GM19467 (cell line): Measurements from ENCODE around the gene PREPL.
"Not testable (repeated sequence)": the region's sequence is repeated elsewhere in the genome, so short reads cannot be mapped to it uniquely, and the experiment has no call there.

Experiments used
- ATAC-seq: cut with Tn5 transposase; IDR thresholded peaks from one replicate; pipeline ENCODE4 v1.9.1; 2021; ENCODE audit warnings: mild to moderate bottlenecking, moderate library complexity; ENCODE audit not compliant: unreplicated experiment

The PREPL gene

DNA sequence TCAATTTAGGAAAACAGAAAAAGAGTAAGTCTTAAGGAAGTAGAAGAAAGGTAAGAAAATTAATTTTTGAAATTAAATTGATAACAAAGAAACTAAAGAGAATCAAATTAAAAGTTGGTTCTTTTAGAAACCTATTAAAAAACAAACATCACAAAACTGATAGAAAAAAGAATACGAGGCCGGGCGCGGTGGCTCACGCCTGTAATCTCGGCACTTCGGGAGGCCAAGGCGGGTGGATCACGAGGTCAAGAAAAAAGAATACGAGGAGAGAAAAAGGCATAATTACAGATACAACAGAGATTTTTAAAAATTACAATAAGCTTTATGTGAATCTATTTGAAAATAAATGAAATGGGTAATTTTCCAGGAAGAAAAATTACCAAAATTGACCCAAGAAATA lies 11.8 kb downstream of the PREPL start:
- no peak for ATAC-seq

DNA sequence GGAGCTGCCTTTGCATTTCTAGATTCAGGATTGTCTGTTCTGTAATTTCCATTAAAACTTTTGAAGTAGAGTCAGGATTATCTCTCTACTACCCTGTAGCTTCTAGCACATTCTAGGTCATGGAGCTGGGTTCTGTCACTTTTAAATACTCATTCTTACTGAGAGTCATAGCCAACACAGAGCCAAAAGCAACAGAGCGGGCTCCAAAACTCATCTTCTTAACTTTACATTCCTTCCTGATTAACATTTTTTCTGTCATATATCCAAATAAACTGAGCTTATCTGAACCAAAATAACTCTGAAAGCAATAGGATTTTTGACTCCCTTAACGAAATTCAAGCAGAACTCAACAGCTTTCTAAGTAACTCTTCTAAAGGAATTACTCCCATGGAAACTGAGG lies 12.9 kb downstream of the PREPL start:
- no peak for ATAC-seq

DNA sequence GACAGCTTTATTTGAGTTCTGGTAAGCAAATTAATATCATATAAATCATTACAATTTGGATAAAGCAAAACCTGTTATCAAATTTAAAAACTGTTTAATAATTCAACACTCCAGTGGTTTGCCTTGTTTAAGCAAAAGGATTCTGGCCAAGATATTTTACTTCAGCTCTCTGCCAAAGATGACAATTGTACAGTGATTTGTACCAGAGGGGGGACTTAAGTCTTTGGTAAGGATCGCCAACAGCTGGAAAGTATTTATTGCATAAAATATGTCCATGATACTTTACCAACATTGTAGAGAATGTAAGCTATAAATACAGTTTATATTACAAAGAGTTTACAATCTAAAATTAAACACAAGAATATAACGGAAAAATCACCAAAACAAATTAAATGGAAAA lies 13.8 kb downstream of the PREPL start:
- no peak for ATAC-seq

DNA sequence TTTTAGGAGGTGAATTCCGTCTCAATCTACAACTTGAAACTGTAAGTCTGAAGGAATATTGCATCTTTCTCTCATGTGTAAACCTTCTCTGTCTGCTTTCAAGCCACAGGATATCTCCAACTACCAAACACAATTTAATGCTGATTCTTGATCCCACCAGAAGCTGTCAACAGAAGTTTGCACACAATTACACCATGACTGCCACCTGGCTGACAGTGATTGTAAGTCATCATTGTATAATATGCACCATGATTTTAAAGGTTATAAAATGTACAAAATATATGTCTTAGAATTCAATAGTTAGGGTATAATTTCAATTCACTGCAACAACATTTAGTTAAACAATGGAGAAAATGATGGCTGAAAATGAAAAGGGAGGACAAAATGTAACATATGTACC lies 18.4 kb downstream of the PREPL start:
- ATAC-seq = no peak

DNA sequence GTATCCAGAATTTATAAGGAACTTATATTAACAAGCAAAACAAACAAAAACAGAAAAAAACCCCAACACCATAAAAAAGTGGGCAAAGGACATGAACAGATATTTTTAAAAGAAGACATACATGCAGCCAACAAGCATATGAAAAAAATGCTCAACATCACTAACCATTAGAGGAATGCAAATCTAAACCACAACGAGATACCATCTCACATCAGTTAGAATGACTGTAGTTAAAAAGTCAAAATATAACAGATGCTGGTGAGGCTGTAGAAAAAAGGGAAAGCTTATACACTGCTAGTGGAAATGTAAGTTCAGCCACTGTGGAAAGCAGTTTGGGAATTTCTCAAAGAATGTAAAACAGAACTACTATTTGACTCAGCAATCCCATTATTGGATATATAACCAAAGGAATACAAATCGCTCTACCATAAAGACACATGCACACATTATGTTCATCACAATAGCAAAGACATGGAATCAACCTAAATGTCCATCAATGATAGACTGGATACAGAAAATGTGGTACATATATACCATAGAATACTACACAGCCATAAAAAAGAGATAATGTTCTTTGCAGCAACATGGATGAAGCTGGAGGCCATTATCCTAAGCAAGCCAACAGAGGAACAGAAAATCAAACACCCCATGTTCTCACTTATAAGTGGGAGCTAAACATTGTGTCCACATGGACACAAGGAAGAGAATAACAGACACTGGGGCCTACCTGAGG lies 25.3 kb downstream of the PREPL start:
- ATAC-seq = no peak

DNA sequence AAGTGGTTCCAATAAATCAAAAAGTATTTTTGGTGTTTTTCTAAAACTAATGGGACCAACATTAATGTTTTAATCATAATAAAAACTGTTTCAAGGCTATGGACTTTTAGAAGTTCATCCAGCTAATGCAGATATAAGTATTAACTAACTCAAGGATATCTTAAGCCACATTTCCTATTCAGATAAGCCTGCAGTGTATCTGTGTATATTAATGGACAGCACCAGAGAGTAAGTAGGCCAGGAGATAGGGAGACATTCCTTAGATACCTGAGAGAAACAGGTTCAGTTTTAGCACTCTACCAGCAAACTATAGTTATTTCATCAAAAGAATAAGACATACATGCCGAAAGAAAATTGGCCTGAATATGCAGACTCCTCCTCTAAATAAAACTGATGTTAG lies 27.3 kb downstream of the PREPL start:
- no peak for ATAC-seq

DNA sequence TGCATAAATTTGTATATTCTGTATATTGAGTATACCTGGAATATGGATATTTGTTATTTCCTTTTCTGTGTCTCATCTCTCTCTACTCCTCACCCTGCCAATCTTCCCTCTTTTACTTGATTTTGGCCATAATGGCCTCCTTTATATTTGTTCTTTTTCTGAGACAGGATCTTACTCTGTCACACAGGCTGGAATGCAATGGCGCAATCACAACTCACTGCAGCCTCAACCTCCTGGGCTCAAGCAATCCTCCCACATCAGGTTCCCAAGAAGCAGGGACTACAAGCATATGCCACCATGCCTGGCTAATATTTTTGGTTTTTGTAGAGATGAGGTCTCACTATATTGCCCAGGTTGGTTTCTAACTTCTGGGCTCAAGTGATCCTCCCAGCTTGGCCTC lies 30.5 kb downstream of the PREPL start:
- no peak for ATAC-seq

DNA sequence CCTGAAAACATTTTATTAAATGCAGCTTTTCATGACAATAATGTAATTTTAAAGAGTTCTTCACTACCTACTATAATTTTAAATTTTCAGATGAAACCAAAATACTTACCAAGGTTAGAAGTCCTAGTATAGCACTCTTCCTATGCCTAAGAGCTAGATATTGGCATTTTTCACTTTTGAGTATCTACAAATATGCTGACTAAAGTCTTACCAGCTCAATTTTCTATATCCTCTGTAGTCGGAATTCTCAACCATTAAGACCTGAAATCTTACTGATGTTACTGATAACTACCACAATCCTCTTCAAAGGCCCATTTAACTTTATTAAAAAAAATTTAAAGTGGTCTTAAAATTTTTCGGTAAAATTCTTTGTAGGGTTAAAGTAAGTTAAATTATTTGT lies 32.0 kb downstream of the PREPL start:
- no peak for ATAC-seq

DNA sequence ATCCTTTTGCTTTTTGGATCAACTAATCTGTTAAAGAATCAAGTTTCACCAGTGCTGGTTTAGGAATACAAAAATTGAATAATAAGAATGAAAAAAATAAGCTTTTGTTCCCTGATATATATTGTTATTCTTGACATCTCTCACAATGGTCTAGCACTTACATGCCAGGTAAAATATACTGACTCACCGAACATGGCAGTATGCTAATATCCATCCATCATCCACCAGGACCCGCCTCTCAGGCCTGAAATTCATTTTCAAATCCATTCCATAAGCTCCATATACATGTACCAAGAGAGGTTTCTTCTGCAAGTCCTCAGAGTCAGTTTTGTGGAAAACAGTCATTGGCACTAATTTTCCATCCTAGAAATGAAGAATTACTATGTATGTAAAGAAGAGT lies 32.5 kb downstream of the PREPL start:
- ATAC-seq = no peak

DNA sequence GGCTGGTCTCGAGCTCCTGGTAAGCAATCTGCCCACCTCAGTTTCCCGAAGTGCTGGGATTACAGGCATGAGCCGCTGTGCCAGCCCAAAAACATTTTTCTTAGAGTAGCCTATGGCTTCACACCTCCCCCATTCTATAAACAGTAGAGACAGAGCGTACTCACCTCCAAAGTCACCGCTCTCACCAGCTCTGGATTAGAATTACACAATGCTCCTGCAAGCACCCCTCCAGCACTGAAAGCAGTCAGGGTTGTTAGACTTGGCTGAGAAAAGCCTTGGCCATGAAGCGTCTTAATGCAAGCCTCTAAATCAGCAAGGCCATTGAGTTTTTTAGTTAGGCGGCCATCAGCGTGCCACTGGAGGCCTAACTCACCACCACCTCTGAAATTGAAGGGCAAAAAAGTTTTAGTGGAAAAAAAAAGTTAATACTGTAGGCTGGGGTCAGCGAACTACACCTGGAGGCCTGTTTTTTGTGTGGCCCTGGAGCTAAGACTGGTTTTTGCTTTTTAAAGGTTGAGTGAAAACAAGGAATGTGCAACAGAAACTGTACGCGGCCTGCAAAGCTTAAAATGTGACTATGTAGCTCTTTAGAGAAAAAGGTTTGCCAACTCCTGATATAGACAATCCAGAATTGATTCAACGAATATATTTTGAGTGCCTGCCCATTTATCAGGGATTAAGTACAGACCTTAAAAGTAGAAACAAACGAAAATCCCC lies 34.6 kb downstream of the PREPL start:
- no peak for ATAC-seq

DNA sequence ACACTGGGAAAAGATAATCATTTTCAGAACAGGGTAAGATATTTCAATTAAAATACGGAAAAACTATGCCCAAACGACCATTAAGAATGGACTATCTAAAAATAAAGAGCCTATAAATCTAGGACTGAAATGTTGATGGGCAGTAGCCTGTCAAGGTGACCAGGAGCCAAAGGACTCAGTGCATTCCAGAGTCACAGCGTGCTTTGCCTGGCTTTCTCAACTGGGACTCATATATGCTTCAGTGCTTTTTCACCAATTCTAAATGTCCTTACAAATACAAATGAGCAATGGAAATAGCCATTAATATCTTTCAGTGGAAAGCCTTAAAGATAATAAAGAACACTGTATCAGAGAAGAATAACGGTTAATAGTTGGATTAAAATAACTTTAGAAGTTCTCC lies 35.4 kb downstream of the PREPL start:
- ATAC-seq = no peak

DNA sequence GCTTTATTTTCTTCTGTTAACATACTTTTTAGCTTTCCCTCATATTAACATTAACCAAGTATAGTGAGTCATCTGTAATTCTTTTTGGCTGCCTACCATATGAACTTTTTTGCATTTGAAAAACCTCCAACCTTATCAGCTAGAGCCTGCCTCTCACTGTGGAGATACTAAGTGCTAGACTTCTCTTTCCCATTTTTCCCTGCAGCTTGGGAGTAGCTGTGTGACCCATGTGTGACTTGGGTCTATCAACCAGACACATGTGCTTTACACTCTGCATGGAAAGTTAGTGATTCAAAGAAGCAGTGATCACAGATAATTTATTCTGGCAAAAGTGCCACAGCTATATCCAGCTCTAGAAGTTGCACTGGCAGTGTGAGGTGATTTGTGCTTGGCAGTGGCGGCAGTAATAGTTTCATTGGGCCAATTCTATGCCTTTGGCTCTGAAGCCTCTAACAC lies 36.3 kb downstream of the PREPL start:
- no peak for ATAC-seq

DNA sequence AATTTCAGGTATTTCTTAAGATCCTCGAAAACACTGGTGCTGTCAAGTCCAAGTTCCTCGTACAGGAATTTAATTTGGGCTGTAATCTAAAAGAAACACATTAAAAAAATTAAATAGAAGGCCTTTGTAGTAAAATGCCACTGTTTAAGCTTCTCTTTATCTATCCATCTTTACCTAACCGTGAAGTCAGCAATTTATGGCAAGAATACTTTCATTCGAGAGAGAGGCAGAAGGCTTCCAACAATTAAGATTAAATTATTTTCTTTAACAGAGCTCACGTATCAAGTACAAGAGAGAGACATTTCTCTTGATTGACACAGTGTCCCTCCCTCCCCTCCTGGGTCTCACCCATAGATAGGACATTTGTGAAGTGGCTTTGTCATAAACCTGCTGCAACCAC lies 39.9 kb downstream of the PREPL start:
- no peak for ATAC-seq

DNA sequence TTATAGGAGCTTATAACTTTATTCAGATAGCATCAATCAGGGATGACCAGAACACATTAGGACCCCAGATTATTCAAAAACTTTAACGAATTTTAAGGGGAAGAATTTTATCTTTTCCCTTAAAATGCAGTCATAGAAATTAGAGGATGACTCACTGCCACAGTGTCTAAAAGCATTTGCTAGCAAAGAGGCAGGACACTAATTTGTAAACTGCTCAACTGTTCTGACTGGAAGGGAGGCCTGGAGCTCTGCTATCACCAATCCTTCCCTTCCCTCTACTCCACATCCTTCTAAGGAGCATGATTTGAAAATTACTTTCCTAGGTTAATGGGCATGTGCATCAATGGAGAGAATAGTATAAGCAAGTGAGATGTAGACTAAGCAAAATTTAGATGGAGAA lies 40.5 kb downstream of the PREPL start:
- no peak for ATAC-seq

DNA sequence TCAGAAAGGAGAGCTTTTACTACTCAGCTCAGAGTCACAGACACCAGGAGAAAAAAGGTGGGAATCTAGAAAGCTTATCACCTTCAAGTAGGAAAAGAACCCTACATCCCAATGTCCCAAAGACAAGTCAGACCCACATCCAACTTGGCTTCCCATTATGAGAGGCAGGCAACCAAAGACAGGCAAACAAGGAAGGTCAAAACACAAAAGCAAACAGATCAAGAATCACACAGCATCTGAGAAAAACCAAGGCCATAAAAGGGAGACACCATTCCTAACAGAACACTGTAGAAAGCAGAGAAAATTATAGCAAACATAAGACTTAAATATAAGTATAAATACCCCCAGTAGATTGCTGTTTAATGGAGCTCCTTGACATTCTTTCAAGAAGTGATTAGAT lies 45.3 kb downstream of the PREPL start:
- ATAC-seq = no peak

DNA sequence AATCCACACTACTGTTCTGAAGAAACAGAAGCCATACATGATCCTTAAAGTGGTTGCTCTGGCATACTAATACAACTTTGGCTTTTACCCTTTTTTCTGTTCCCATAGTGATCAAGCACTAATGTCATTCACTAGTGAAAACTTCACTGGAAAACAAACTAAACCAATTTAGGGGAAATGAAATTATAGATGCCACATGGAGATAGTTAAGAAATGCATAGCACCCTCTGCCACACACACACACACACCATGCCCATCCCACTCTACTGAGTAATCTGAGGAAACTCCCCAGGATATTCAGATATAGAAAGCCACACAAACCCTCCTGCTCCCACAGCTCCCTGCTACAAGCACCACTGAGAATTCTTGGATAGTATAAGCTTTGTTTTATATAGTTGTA lies 46.9 kb downstream of the PREPL start:
- ATAC-seq = no peak

DNA sequence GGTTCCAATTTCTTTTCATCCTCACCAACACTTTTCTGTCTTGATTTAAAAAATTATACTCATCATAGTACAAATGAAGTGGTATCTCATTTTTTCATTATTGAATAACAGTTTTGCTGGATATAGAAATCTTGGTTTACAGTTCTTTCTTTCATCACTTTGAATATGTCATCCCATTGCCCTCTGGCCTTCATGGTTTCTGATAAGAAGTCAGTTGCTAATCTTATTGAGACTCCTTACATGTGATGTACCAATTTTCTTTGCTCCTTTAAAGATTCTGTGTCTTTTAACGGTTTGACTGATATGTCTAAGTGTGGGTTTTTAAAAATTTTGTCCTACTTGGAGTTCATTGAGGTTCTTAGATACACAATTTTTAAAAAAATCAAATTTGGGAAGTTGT lies 51.0 kb downstream of the PREPL start:
- ATAC-seq = no peak

DNA sequence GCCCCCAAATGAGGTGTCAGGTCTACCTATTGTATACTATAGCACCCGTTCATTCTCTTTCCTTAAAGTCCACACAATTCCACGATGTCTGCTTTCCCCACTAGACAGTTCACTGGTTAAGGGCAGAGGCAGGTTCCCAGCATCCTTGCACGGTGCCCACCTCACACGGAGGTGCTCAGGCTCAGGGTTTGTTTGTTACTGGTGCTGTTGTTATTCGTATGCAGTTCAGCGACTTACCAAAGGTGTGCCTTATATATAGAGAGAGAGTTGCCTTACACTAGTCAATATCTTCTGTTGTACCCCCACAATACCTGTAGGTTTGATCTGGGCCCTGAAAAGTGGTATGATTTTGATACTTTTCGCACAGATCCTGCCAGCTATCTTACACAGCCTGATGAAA lies 55.4 kb downstream of the PREPL start:
- ATAC-seq = no peak

DNA sequence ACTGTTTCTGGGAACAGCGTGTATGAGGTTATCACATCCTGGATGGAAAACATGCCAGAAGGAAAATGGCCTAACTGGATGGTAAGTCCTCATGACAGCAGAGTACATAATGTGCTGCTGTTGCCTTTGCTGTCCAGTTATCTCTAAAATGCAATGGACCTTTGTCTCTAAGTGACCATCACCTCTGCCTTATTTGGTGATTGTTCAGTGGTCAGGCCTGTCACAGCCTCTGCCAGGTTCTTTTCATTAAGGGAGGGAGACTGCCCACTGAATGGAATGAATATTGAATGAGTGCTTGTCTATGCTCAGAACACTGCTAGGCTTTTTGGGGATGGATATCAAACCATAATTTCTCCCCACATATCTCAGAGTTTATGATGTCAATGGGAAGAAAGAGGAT lies 57.0 kb downstream of the PREPL start:
- ATAC-seq = no peak

DNA sequence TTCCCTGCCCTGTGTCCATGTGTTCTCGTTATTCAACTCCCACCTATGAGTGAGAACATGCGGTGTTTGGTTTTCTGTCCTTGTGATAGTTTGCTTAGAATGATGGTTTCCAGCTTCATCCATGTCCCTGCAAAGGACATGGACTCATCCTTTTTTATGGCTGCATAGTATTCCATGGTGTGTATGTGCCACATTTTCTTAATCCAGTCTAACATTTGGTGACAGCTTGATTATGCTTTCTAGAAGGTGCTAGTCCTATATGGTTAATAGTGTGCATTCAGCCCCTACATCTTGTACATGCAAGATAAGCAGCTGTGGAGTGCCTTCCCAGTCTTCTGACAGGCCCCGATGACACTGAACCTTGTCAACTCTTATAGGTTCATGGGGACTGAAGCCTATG lies 57.5 kb downstream of the PREPL start:
- ATAC-seq = not testable (repeated sequence)

DNA sequence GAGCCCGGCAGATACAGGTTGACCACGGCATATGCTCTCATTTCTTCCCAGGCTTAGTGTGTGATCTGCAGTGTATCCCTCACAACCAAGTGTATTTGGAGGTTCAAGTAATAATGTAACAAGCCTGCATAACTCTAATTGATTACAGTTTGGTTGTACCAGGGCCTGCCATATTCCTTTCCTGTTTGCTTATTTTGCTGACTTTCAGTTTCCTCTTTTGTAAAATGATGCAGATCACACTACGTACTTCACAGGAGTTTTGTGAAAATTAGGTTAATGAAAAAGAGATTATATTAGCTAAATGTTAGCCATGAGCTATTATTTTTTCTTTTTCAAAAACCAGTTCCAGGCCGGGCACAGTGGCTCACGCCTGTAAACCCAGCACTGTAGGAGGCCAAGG lies 60.2 kb downstream of the PREPL start:
- ATAC-seq = no peak

DNA sequence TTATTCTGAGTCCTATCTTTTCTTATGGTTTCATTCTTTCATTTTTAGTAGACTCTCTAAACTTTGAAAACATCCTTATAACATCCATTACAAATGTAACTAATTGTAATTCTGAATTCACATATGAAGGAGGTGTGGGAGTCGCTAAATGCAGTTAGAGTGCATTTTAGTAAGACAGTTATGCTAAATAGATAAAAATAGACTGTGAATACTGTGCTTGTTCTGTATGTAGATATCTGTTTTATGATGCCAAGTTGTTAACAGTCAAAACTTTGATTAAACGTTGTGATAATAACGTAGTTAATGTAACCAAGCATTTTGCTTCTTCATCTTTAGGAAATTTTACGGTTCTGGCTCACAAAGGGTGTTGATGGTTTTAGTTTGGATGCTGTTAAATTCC lies 61.7 kb downstream of the PREPL start:
- no peak for ATAC-seq

DNA sequence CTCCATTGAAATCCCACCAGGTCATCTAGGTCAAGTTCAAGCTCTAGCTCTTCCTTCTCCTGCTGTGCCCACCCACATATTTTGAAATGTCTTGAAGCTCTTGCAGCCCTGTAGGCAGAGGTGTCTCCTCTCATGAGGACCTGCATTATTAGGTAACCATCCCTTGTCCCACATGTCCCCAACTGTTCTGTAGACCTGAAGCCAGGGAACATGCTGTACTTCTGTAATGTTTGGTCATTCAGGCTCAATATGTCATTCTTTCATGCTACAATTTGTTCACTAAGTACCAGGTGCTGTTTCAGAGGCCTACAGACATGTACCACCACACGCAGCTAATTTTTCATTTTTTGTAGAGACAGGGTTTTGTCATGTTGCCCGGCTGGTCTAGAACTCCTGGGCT lies 63.9 kb downstream of the PREPL start:
- ATAC-seq = no peak
